Measurements from ENCODE around the gene PRKAR1A.
"Not testable (repeated sequence)": the region's sequence is repeated elsewhere in the genome, so short reads cannot be mapped to it uniquely, and the experiment has no call there.

The PRKAR1A gene

GRCh38 chr17:68581863-68582645 lies 69.8 kb downstream of the PRKAR1A start:
- DNase-seq: no peak

- not testable (repeated sequence) for DNase-seq
These were observed 70.6 kb downstream of the PRKAR1A start for GRCh38 chr17:68582867-68583266.

GRCh38 chr17:68584581-68585303 lies 72.5 kb downstream of the PRKAR1A start:
- DNase-seq: peak; percentile 76

- DNase-seq: no peak
These were observed 73.4 kb downstream of the PRKAR1A start for GRCh38 chr17:68585643-68586042.

- DNase-seq: no peak
These were observed 74.8 kb downstream of the PRKAR1A start for GRCh38 chr17:68587026-68587425.

- no peak for DNase-seq
These were observed 75.6 kb downstream of the PRKAR1A start for GRCh38 chr17:68587847-68588246.

- DNase-seq: no peak
These were observed 76.1 kb downstream of the PRKAR1A start for GRCh38 chr17:68588362-68588761.

- DNase-seq: no peak
These were observed 76.9 kb downstream of the PRKAR1A start for GRCh38 chr17:68589086-68589485.

- DNase-seq: no peak
These were observed 79.4 kb downstream of the PRKAR1A start for GRCh38 chr17:68591583-68591982.

- DNase-seq: no peak
These were observed 79.8 kb downstream of the PRKAR1A start for GRCh38 chr17:68592009-68592408.

- no peak for DNase-seq
These were observed 80.7 kb downstream of the PRKAR1A start for GRCh38 chr17:68592682-68593641.

GRCh38 chr17:68594552-68594951 lies 82.3 kb downstream of the PRKAR1A start:
- DNase-seq: no peak

GRCh38 chr17:68595496-68595895 lies 83.3 kb downstream of the PRKAR1A start:
- DNase-seq: no peak

GRCh38 chr17:68595986-68596385 lies 83.8 kb downstream of the PRKAR1A start:
- DNase-seq: no peak

GRCh38 chr17:68596411-68596945 lies 84.2 kb downstream of the PRKAR1A start:
- no peak for DNase-seq

- DNase-seq: no peak
These were observed 85.8 kb downstream of the PRKAR1A start for GRCh38 chr17:68598074-68598473.

- DNase-seq: no peak
These were observed 86.3 kb downstream of the PRKAR1A start for GRCh38 chr17:68598545-68598961.

- DNase-seq: no peak
These were observed 86.9 kb downstream of the PRKAR1A start for GRCh38 chr17:68599091-68599490.

GRCh38 chr17:68599552-68600066 lies 87.4 kb downstream of the PRKAR1A start:
- DNase-seq: no peak

GRCh38 chr17:68600067-68600930 lies 88.1 kb downstream of the PRKAR1A start:
- peak; percentile 22 for DNase-seq
